BLaER1 (cell line): ENCODE data around the gene FBXL20.

ENCODE experiments used
- H3K27ac ChIP-seq: shearing (Covaris generic); formaldehyde crosslinking; 2 replicates; pipeline ENCODE4 v1.8.1; 2022
- H3K27me3 ChIP-seq: shearing (Covaris generic); formaldehyde crosslinking; 2 replicates; pipeline ENCODE4 v1.8.1; 2022
- H3K36me3 ChIP-seq: shearing (Covaris generic); formaldehyde crosslinking; 2 replicates; pipeline ENCODE4 v1.8.1; 2022
- H3K4me1 ChIP-seq: shearing (Covaris generic); formaldehyde crosslinking; 2 replicates; pipeline ENCODE4 v1.8.1; 2022
- H3K4me2 ChIP-seq: shearing (Covaris generic); formaldehyde crosslinking; 2 replicates; pipeline ENCODE4 v1.8.1; 2022
- H3K4me3 ChIP-seq: shearing (Covaris generic); formaldehyde crosslinking; 2 replicates; pipeline ENCODE4 v1.8.1; 2022
- H3K9ac ChIP-seq: shearing (Covaris generic); formaldehyde crosslinking; 2 replicates; pipeline ENCODE4 v1.8.1; 2022
- H3K9me3 ChIP-seq: shearing (Covaris generic); formaldehyde crosslinking; 2 replicates; pipeline ENCODE4 v1.8.1; 2022
- H4K20me1 ChIP-seq: shearing (Covaris generic); formaldehyde crosslinking; 2 replicates; pipeline ENCODE4 v1.8.1; 2022
- Cebpa-rat ChIP-seq: shearing (Covaris generic); IDR thresholded peaks from 2 replicates; pipeline ENCODE4 v1.8.1; 2022

Gene FBXL20

DNA sequence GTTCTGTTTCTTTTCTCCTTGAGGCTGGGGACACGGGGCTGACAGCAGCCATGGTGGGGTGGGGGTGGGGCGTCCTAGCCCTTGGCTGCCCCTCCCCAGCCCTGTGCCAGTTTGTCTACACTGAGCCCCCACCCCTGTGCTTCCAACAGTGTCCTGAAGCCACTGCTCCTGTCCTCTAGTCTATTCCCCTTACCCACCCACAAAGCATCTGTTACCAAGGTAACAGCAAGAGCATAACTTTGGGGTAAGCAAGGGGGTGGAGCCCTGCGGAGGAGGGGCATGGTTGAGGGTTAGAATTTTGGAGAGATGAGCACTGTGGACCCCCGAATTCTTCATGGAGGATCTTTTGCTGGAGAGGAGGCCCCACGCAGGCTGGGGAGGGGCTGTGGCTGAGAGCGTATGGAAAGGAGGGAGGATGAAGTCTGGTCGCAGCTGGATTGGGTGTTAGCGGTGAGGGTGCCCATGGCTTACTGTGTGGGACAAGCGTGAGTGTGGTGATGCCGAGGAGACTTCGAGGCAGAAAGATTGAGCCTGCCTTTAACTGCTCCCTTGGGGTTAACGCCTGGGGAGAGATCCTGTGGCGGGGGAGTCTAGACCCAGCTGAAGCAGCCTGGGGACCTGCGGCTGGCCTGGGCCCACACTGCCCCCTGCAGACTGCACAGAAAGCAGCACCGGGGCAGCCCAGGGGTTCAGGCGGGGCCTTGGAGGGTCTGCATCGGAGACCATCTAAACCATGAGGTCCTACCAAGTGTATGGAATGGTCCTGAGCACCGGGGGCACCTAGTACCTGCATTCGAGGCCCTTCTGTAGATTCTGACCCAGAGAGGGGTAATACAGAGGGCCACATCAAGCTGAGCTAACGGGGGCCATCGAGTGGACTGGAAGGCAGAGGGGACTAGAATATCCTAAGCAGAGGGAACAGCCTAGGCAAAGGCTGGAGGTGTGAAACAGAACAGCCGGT lies 169.6 kb downstream of the FBXL20 start:
- Histone ChIP-seq H3K4me3 (peak overlapping the region; percentile 8; the same call in 1 of the 2 replicates), H3K4me1 (peaks cover 60% of the 10 kb centered on the region), H4K20me1 (no peaks in the 10 kb centered on the region), H3K9ac (0 out of 2 replicates have a peak overlapping the region, but pooled peaks have one; percentile 6), H3K4me2 (peak overlapping the region; percentile 78), H3K36me3 (no peaks in the 10 kb centered on the region), H3K9me3 (no peaks in the 10 kb centered on the region), H3K27me3 (peaks cover 12% of the 10 kb centered on the region), H3K27ac (no peak overlapping the region; the same call in 1 of the 2 replicates)
- TF ChIP-seq Cebpa-rat, result no peak

DNA sequence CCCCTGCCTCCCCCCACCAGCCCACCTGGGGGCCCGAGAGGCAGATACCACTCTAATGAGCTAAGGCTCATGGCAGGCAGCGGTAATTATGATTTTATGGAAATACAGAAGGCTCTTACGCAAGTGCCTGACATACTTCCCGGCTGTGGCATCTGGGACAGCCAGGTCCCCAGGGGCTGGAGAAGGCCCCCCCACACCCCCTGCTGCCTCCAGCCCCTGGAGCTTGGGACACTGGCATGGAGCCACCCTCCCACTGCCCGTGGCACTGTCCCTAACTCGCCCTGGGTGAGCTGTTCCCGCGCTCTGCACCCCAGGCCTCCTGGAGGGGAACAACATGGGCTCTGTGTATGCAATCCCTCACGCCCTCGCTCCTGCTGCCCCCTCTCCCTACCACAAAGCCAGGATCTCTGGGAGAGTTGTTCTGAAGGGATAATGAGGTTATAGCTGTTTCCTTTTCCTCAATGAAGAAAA lies 170.3 kb downstream of the FBXL20 start:
- H3K27me3 ChIP-seq, result peaks cover 19% of the 10 kb centered on the region
- H3K9ac ChIP-seq, result 0 out of 2 replicates have a peak overlapping the region, but pooled peaks have one; percentile 31
- H3K36me3 ChIP-seq, result no peaks in the 10 kb centered on the region
- no peaks in the 10 kb centered on the region for H3K9me3 ChIP-seq
- H3K4me2 ChIP-seq, result peak overlapping the region; percentile 78
- H3K4me1 ChIP-seq, result peaks cover 58% of the 10 kb centered on the region
- no peak overlapping the region for H3K4me3 ChIP-seq
- TF ChIP-seq Cebpa-rat, result no peak
- peaks cover 6% of the 10 kb centered on the region; the same call in 1 of the 2 replicates for H4K20me1 ChIP-seq
- H3K27ac ChIP-seq, result no peak overlapping the region

DNA sequence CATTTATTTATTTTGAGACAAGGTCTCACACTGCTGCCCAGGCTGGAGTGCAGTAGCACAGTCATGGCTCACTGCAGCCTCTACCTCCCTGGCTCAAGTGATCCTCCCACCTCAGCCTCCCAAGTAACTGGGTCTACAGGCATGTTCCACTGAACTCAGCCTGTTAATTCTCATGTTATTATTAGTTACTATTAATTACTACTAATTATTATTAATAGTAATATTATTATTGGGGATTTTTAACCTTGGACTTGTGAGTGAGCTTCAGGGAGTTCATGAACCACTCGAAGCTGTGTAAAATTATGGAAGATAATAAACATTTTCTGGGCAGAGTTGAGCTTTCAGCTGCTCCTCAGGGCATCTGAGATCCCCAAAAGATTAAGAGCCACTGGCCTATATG lies 171.1 kb downstream of the FBXL20 start:
- Histone ChIP-seq H3K4me1 (peaks cover 57% of the 10 kb centered on the region), H3K4me2 (peak overlapping the region; percentile 78), H3K9ac (no peak overlapping the region), H3K27ac (no peak overlapping the region), H3K36me3 (no peaks in the 10 kb centered on the region), H3K9me3 (no peaks in the 10 kb centered on the region), H4K20me1 (peaks cover 10% of the 10 kb centered on the region), H3K4me3 (no peak overlapping the region), H3K27me3 (peaks cover 27% of the 10 kb centered on the region)
- TF ChIP-seq Cebpa-rat, result no peak

DNA sequence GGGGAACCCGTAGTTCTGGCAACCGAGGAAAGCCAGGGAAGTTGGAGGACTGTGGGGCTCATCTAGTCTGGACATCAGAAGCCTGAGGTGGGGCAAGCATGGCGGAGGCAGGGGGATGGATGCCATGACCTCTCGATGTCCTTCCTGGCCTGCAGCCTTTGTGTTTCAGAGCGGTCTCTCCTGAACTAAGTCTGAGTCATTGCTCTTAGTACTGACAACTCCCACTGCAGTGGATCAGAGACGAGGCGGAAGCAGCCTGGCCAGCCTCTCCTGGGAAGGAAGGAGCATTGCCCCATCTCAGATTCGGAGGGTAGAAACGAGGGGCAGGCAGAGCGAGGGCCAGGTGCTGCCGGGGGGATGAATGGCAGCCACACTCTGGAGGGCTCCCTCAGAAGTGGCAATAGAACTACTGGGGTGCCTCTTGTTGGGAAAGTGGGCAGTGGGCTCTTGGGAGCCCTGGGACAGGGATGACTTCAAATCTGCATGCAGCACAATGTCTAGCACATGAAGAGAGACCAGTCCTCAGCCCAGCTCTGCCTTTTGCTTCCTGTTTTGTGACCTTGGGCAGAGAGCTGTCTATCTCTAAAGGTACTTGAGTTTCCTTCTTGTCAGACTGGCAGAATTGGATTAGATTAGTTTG lies 172.0 kb downstream of the FBXL20 start:
- no peaks in the 10 kb centered on the region for H3K36me3 ChIP-seq
- TF ChIP-seq Cebpa-rat, result no peak
- no peak overlapping the region for H3K9ac ChIP-seq
- peaks cover 57% of the 10 kb centered on the region for H3K4me1 ChIP-seq
- no peak overlapping the region for H3K4me3 ChIP-seq
- peak overlapping the region; percentile 3; the same call in 1 of the 2 replicates for H3K4me2 ChIP-seq
- H3K9me3 ChIP-seq, result no peaks in the 10 kb centered on the region
- H3K27ac ChIP-seq, result no peak overlapping the region
- H4K20me1 ChIP-seq, result peaks cover 19% of the 10 kb centered on the region
- peaks cover 37% of the 10 kb centered on the region for H3K27me3 ChIP-seq

DNA sequence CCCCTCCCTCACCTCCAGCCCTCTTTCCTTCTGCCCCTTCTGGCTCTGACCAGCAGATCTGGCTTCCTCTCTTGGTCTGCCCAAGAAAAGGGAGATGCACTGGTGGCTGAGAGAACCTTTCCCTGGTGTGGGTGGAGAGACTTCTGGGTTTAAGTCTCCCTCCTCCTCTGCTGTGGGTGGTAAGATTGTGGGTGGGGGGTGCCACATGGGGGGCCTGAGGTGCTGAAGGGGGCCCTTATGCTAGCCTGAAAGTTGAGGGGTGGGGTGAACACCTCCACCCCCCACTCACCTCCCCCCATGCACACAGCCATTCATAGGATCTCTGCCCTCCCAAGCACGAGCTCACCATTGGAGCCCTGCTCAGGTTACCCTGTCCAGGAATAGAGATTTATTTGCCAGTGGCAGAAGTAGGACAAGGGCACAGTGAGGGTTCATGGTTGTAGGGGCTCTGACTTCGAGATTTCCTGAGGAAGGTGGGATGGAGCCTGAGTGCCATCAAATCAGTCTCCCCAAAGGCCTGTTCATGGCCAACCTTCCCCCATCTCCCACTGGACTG lies 174.0 kb downstream of the FBXL20 start:
- Histone ChIP-seq H3K4me2 (no peak overlapping the region), H4K20me1 (peaks cover 34% of the 10 kb centered on the region), H3K36me3 (no peaks in the 10 kb centered on the region), H3K9me3 (no peaks in the 10 kb centered on the region), H3K4me1 (peaks cover 60% of the 10 kb centered on the region), H3K9ac (no peak overlapping the region), H3K4me3 (no peak overlapping the region), H3K27ac (no peak overlapping the region), H3K27me3 (peaks cover 56% of the 10 kb centered on the region)
- TF ChIP-seq Cebpa-rat, result no peak

DNA sequence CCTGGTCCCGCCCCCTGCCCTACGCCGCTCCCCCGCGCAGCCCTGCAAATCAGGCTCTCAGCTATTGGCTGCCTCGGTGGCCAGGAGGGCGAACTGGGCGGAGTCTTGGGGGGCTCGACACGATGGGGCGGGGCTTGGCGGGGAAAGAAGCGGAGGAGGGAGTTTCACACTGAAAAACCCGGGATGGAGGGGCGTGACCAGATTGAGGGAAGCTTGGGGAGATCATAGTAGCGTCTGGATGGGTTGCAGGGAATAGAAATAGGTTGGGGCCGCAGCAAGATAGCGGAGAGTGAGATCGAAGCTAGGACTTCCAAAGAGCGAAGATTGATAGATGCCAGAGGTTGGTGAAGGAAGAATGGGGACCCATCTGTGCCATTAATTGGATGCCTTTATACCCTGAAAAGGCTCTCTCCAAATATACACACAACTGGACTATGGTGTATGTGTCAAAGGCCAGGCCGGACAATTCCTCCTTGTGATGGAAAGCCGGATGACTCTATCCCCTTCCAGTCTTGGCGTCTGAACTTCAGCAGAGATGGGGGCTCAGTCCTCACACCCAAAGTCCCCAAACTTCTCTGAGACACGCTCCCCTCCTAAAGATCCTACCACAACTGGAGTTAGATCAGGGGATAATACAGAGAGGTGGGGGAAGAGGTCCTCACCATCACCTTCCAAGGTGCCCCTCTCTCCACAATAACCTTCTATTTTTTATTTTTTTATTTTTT lies 175.3 kb downstream of the FBXL20 start:
- H3K4me3 ChIP-seq, result peak overlapping the region; percentile 64
- TF ChIP-seq Cebpa-rat, result no peak
- H3K9me3 ChIP-seq, result no peaks in the 10 kb centered on the region
- H3K27ac ChIP-seq, result no peak overlapping the region
- H3K27me3 ChIP-seq, result peaks cover 59% of the 10 kb centered on the region
- no peak overlapping the region for H3K9ac ChIP-seq
- peak overlapping the region; percentile 97 for H3K4me2 ChIP-seq
- H3K4me1 ChIP-seq, result peaks cover 47% of the 10 kb centered on the region
- H3K36me3 ChIP-seq, result no peaks in the 10 kb centered on the region
- H4K20me1 ChIP-seq, result peaks cover 34% of the 10 kb centered on the region

DNA sequence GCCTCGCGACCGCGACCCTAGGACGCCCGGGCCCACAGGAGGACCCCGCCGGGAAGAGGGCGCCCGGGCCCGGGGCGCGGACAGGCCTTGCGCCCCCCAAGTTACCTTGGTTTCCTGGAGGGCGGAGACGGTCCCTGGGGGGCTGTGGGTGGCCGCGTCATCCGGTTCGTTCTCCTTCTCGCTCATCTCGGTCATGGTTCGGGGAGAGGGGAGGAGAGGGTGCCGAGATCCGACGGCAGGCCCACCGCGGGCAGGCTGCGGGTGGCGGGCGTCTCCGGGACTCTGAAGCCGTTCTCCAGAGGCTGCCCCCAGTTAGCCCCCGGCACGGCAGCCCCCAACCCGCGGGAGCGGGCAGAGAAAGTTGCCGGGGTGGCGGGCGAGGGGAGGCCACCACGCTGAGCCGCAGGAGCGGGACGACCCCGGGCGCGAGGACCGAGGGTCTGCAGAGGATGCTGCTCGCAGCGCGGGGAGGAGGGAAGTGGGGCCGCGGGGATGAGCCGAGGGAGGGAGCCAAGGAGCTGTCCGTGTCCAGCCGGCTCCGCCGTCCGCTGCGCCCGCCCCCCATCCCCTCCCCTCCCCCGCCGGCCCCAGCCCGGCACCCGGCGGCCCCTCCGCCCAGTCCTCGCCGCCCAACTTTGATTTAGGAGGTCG lies 176.0 kb downstream of the FBXL20 start, which contains the start of gene STAC2:
Gene STAC2, minus strand, starts transcription at position 638 of the 651 bp plus-strand sequence. Its CDS starts 443 bp downstream, at position 195.
- Histone ChIP-seq H3K27ac (no peak within 1 kb of the TSS), H4K20me1 (peaks cover 34% of the 10 kb centered on the region), H3K4me2 (peak within 1 kb of the TSS; percentile 97), H3K4me1 (peaks cover 40% of the 10 kb centered on the region), H3K36me3 (no peaks in the 10 kb centered on the region), H3K27me3 (peaks cover 59% of the 10 kb centered on the region), H3K9ac (no peak within 1 kb of the TSS), H3K4me3 (peak within 1 kb of the TSS; percentile 64), H3K9me3 (no peaks in the 10 kb centered on the region)
- no peak for TF ChIP-seq Cebpa-rat

DNA sequence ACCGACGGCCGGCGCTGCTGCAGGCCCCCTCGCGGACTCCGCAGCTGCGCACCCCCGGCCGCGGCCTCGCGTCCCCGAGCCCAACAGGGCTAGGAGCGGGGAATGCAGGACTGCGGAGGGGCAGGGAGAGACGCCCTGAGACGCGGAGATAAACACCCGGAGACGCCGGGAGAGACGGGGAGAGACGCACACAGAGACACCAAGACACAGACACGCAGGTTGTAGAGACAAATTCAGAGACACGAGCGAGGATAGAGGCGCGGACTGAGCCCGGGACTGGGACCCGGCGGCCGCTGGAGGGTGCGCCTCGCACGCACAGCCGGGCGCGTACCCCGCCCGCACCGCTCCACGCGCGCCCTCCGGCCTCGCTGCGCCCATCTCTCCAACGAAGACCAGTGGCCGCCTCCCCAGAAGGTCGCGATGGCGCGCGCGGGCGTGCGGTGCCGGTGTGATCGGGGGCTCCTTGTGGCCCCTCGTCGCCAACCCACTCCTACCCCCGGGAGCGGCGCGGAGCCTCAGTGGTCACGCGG lies 176.6 kb downstream of the FBXL20 start:
- Histone ChIP-seq H3K4me1 (peaks cover 39% of the 10 kb centered on the region), H3K4me3 (peak overlapping the region; percentile 64), H3K36me3 (no peaks in the 10 kb centered on the region), H3K27me3 (peaks cover 59% of the 10 kb centered on the region), H4K20me1 (peaks cover 34% of the 10 kb centered on the region), H3K9me3 (no peaks in the 10 kb centered on the region), H3K9ac (no peak overlapping the region), H3K27ac (no peak overlapping the region), H3K4me2 (peak overlapping the region; percentile 97)
- TF ChIP-seq Cebpa-rat, result no peak
